ENCODE results near the gene MME. TPM values are rescaled to one million over a fixed set of nuclear protein-coding genes. Genes with fewer than 3 reads are reported as not detected.

The MME gene
- total and polyA plus RNA-seq, 2 of the 8 experiments (the other 6 are each of a cell fraction or from before 2014, with no cell fraction given) = 5.0 to 39.6 TPM

- no peak overlapping the region for H3K9ac ChIP-seq (replicated peaks in 1 of 4; ENCODE audit: extremely low read depth in 1 of 4, low read depth in 3 of 4, low read length in 3 of 4)
- H4K8ac ChIP-seq (ENCODE audit: extremely low read depth, insufficient read depth, low read length) = no peak overlapping the region
- H3K4ac ChIP-seq (replicated peaks; ENCODE audit: insufficient read length, low read depth, low read length) = no peak overlapping the region
- H2BK12ac ChIP-seq (ENCODE audit: low read depth, low read length) = no peak overlapping the region
- H3K36me3 ChIP-seq (ENCODE audit: control insufficient read depth in 2 of 4, insufficient read depth in 4 of 4, low read length in 3 of 4) = peaks cover 0 to 7% (median 0%) of the 10 kb centered on the region in 4 experiments; a peak in 1 of 8 replicates
- no peak overlapping the region for H3K4me2 ChIP-seq (ENCODE audit: insufficient read depth in 1 of 2, low read depth in 2 of 2, low read length in 2 of 2)
- no peaks in the 10 kb centered on the region for H4K20me1 ChIP-seq (replicated peaks in 1 of 2; ENCODE audit: control insufficient read depth in 1 of 2, insufficient read depth in 2 of 2, low read length in 2 of 2)
- no peaks in the 10 kb centered on the region for H3K9me3 ChIP-seq (ENCODE audit: insufficient read depth in 2 of 2, low read depth in 1 of 2, low read length in 1 of 2)
- no peak overlapping the region for H3K14ac ChIP-seq (ENCODE audit: insufficient read length)
- ChIA-PET CTCF (ENCODE audit: partially characterized antibody) (no interaction called here), POLR2A (ENCODE audit: partially characterized antibody) (no interaction called here)
- H3K4me1 ChIP-seq (replicated peaks in 1 of 4; ENCODE audit: control insufficient read depth in 3 of 4, insufficient read depth in 4 of 4, low read length in 3 of 4) = peaks cover 0 to 3% (median under 1%) of the 10 kb centered on the region in 4 experiments; a peak in 2 of 7 replicates
- no peak overlapping the region for H2AK5ac ChIP-seq (ENCODE audit: low read depth, low read length)
- TF ChIP-seq POLR2A (IDR thresholded peaks at IDR 0.05; ENCODE audit: control extremely low read depth in 1 of 2, low read depth in 2 of 2, low read length in 2 of 2) = no peak
- no peak for TF ChIP-seq TAF1 (IDR thresholded peaks at IDR 0.05; ENCODE audit: low read depth, low read length)
- no peak for TF ChIP-seq SUZ12 (IDR thresholded peaks at IDR 0.05; ENCODE audit: low read length)
- TF ChIP-seq SIX5 (IDR thresholded peaks at IDR 0.05; ENCODE audit: low read depth, low read length) = no peak
- TF ChIP-seq, protein P1, sequence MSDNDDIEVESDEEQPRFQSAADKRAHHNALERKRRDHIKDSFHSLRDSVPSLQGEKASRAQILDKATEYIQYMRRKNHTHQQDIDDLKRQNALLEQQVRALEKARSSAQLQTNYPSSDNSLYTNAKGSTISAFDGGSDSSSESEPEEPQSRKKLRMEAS (IDR thresholded peaks at IDR 0.05) = no peak
- H4K5ac ChIP-seq (ENCODE audit: insufficient read length, low read depth, low read length) = no peak overlapping the region
- no peak overlapping the region for H2BK5ac ChIP-seq (ENCODE audit: low read depth, low read length)
- no peak overlapping the region for H4K91ac ChIP-seq (replicated peaks; ENCODE audit: insufficient read length, low read length)
- H2BK15ac ChIP-seq (ENCODE audit: low read length) = no peak overlapping the region
- 40% methylated on average over 2 of the region's 2 CpGs; no CpG with 5 or more reads in 1 of the 2 experiments for WGBS, 2 experiments (ENCODE audit: extremely low coverage in 1 of 2, insufficient coverage in 1 of 2, insufficient read length in 1 of 2, insufficient replicate concordance in 2 of 2, low coverage in 1 of 2, low lambda C conversion rate in 2 of 2, missing lambda C conversion rate in 1 of 2)
- FAIRE-seq (no peak), DNase-seq (ENCODE audit: low read depth in 1 of 2, low spot score in 2 of 2) (no peak)
- H3K56ac ChIP-seq (replicated peaks; ENCODE audit: insufficient read length, low read depth, low read length) = no peak overlapping the region
- H3K4me3 ChIP-seq (ENCODE audit: extremely low read depth in 1 of 4, insufficient read depth in 2 of 4, low read depth in 3 of 4, low read length in 4 of 4) = no peak overlapping the region
- H3K27ac ChIP-seq (ENCODE audit: low read depth, low read length) = no peak overlapping the region
- H3K79me1 ChIP-seq (ENCODE audit: low read depth, low read length) = no peaks in the 10 kb centered on the region
- peaks cover 4% of the 10 kb centered on the region; the same call in 1 of the 2 replicates for H3K23me2 ChIP-seq (ENCODE audit: low read depth, low read length)
- no peak overlapping the region for H2BK120ac ChIP-seq (replicated peaks; ENCODE audit: low read depth, low read length)
- H3K79me2 ChIP-seq (ENCODE audit: control insufficient read depth in 1 of 2, insufficient read depth in 2 of 2, low read length in 2 of 2) = peaks cover 0 to 6% of the 10 kb centered on the region in 2 experiments; a peak in 1 of 4 replicates
- no peaks in the 10 kb centered on the region for H3K27me3 ChIP-seq (replicated peaks in 1 of 4; ENCODE audit: control insufficient read depth in 3 of 4, extremely low read depth in 1 of 4, insufficient read depth in 3 of 4, low read length in 3 of 4)
- H3K18ac ChIP-seq (ENCODE audit: extremely low read depth, low read length) = no peak overlapping the region
- H2BK20ac ChIP-seq (ENCODE audit: low read length) = no peak overlapping the region
- no peak overlapping the region for H3K23ac ChIP-seq (ENCODE audit: insufficient read length)
- H2AFZ ChIP-seq (ENCODE audit: low read length) = no peak overlapping the region
These were observed 4.4 kb downstream of the MME start for GRCh38 chr3:155084567-155084966.

Measured in H1 (cell line).